GM23338 (cell line): ENCODE measurements around the gene ZNF730.

ENCODE experiments used
- EZH2 ChIP-seq: fragments of 200-600 bp; sonication (generic); IDR thresholded peaks from one replicate; pipeline ENCODE4 v1.8.0; 2017; ENCODE audit warnings: antibody characterized with exemption, mild to moderate bottlenecking, low read depth; ENCODE audit not compliant: unreplicated experiment
- EZH2phosphoT487 ChIP-seq: fragments of 200-600 bp; sonication (generic); IDR thresholded peaks from one replicate; pipeline ENCODE4 v1.8.1; 2018; ENCODE audit warnings: antibody characterized with exemption; ENCODE audit not compliant: unreplicated experiment
- TF ChIP-seq, protein P1 (sequence below), 2 experiments: fragments of 200-600 bp in 1 of 2; sonication (generic) in 1 of 2; conservative IDR thresholded peaks; 2 replicates each; pipeline versions ENCODE4 v1.5.1 to v1.6.1; 2016 to 2017; ENCODE audit warnings: antibody characterized with exemption in 2 of 2, low read depth in 2 of 2, mild to moderate bottlenecking in 2 of 2, moderate library complexity in 1 of 2
- TF ChIP-seq, protein P2 (sequence below): IDR thresholded peaks from one replicate; pipeline ENCODE4 v1.6.1; 2018; ENCODE audit warnings: antibody characterized with exemption; ENCODE audit not compliant: unreplicated experiment

DNA sequence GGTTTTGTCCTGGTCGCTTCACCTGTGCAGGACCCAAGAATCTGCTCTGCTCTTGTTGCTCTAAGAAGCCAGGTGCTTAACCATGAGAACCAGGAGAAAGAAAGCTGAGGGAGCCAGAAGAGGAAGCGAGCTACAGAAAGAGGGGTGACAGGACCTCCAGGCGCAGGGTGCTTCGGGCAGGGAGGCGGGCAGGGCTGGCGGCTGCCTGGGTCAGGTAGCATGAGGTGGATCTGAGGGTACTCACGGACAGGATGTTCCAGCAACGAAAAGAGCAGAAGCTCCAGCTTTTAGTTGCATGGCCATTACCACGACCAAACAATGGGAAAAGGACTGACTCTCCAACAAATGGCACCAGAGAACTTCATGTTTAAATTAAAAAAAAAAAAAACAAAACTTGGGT is 73.5 kb downstream of the ZNF730 start:
- TF ChIP-seq EZH2 (no peak), EZH2phosphoT487 (no peak)
- TF ChIP-seq, protein P1, sequence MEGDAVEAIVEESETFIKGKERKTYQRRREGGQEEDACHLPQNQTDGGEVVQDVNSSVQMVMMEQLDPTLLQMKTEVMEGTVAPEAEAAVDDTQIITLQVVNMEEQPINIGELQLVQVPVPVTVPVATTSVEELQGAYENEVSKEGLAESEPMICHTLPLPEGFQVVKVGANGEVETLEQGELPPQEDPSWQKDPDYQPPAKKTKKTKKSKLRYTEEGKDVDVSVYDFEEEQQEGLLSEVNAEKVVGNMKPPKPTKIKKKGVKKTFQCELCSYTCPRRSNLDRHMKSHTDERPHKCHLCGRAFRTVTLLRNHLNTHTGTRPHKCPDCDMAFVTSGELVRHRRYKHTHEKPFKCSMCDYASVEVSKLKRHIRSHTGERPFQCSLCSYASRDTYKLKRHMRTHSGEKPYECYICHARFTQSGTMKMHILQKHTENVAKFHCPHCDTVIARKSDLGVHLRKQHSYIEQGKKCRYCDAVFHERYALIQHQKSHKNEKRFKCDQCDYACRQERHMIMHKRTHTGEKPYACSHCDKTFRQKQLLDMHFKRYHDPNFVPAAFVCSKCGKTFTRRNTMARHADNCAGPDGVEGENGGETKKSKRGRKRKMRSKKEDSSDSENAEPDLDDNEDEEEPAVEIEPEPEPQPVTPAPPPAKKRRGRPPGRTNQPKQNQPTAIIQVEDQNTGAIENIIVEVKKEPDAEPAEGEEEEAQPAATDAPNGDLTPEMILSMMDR (conservative IDR thresholded peaks at IDR 0.05; ENCODE audit: low read depth in 2 of 2), result no peak
- TF ChIP-seq, protein P2, sequence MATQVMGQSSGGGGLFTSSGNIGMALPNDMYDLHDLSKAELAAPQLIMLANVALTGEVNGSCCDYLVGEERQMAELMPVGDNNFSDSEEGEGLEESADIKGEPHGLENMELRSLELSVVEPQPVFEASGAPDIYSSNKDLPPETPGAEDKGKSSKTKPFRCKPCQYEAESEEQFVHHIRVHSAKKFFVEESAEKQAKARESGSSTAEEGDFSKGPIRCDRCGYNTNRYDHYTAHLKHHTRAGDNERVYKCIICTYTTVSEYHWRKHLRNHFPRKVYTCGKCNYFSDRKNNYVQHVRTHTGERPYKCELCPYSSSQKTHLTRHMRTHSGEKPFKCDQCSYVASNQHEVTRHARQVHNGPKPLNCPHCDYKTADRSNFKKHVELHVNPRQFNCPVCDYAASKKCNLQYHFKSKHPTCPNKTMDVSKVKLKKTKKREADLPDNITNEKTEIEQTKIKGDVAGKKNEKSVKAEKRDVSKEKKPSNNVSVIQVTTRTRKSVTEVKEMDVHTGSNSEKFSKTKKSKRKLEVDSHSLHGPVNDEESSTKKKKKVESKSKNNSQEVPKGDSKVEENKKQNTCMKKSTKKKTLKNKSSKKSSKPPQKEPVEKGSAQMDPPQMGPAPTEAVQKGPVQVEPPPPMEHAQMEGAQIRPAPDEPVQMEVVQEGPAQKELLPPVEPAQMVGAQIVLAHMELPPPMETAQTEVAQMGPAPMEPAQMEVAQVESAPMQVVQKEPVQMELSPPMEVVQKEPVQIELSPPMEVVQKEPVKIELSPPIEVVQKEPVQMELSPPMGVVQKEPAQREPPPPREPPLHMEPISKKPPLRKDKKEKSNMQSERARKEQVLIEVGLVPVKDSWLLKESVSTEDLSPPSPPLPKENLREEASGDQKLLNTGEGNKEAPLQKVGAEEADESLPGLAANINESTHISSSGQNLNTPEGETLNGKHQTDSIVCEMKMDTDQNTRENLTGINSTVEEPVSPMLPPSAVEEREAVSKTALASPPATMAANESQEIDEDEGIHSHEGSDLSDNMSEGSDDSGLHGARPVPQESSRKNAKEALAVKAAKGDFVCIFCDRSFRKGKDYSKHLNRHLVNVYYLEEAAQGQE, result no peak
